SK-N-SH treated with all-trans-retinoic acid at 6 μM for 48 hours (cell line): Measurements from ENCODE around the gene MAFB.

Experiments used
- CREB5 ChIP-seq: fragments of 250-450 bp; sonication (Bioruptor Pico); IDR thresholded peaks from 2 replicates; pipeline ENCODE4 v1.5.1; 2020; ENCODE audit warnings: low read depth, mild to moderate bottlenecking, moderate library complexity
- ESRRG ChIP-seq: fragments of 250-450 bp; sonication (Bioruptor Pico); IDR thresholded peaks from 2 replicates; pipeline ENCODE4 v1.6.1; 2021; ENCODE audit warnings: mild to moderate bottlenecking
- ISL1 ChIP-seq: fragments of 250-450 bp; sonication (Bioruptor Pico); IDR thresholded peaks from 2 replicates; pipeline ENCODE4 v2.1.2; 2022; ENCODE audit warnings: mild to moderate bottlenecking, moderate library complexity
- PPARA ChIP-seq: fragments of 250-450 bp; sonication (Bioruptor Pico); IDR thresholded peaks from 2 replicates; pipeline ENCODE4 v1.5.0; 2020; ENCODE audit warnings: mild to moderate bottlenecking, borderline replicate concordance
- RARB ChIP-seq: fragments of 250-450 bp; sonication (Bioruptor Pico); IDR thresholded peaks from 2 replicates; pipeline ENCODE4 v1.8.0; 2021; ENCODE audit warnings: mild to moderate bottlenecking, moderate library complexity
- TCF4 ChIP-seq: fragments of 250-450 bp; sonication (Bioruptor Pico); IDR thresholded peaks from 2 replicates; pipeline ENCODE4 v1.8.0; 2021; ENCODE audit warnings: mild to moderate bottlenecking, moderate library complexity, borderline replicate concordance
- TOX ChIP-seq: fragments of 250-450 bp; sonication (Bioruptor Pico); IDR thresholded peaks from 2 replicates; pipeline ENCODE4 v1.8.0; 2021; ENCODE audit warnings: mild to moderate bottlenecking, moderate library complexity, borderline replicate concordance
- ZC3H10 ChIP-seq: fragments of 250-450 bp; sonication (Bioruptor Pico); IDR thresholded peaks from 2 replicates; pipeline ENCODE4 v1.5.1; 2021; ENCODE audit warnings: mild to moderate bottlenecking, moderate library complexity
- TF ChIP-seq, protein P1 (sequence below): fragments of 250-450 bp; sonication (Bioruptor Pico); IDR thresholded peaks from 2 replicates; pipeline ENCODE4 v1.8.0; 2020; ENCODE audit warnings: mild to moderate bottlenecking, moderate library complexity, borderline replicate concordance
- TF ChIP-seq, protein P2 (sequence below): fragments of 250-450 bp; sonication (Bioruptor Pico); IDR thresholded peaks from 2 replicates; pipeline ENCODE4 v1.5.0; 2020; ENCODE audit warnings: mild to moderate bottlenecking, moderate library complexity

DNA sequence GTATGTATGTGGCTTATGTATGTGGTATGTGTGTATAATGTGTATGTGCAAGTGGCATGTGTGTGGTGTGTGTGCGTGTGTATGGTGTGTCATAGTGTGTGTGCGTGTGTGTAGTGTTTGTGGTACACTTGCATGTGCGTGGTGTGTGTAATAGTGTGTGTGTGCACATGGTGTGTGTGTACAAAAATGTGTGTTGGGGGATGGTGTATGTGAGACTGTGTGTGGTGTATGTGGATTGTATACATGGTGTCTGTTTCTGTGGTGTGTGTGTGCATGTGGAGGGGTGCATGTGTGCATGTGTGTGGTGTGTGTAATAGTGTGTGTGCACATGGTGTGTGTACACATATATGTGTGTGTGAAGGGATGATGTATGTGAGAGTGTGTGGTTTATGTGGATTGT, 21.5 kb downstream of the MAFB start:
- TF ChIP-seq, protein P1, sequence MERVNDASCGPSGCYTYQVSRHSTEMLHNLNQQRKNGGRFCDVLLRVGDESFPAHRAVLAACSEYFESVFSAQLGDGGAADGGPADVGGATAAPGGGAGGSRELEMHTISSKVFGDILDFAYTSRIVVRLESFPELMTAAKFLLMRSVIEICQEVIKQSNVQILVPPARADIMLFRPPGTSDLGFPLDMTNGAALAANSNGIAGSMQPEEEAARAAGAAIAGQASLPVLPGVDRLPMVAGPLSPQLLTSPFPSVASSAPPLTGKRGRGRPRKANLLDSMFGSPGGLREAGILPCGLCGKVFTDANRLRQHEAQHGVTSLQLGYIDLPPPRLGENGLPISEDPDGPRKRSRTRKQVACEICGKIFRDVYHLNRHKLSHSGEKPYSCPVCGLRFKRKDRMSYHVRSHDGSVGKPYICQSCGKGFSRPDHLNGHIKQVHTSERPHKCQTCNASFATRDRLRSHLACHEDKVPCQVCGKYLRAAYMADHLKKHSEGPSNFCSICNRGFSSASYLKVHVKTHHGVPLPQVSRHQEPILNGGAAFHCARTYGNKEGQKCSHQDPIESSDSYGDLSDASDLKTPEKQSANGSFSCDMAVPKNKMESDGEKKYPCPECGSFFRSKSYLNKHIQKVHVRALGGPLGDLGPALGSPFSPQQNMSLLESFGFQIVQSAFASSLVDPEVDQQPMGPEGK: no peak
- TF ChIP-seq TOX (CRISPR knock-in tag): no peak
- no peak for TF ChIP-seq ZC3H10 (CRISPR knock-in tag)
- no peak for TF ChIP-seq CREB5 (CRISPR knock-in tag)
- TF ChIP-seq TCF4 (CRISPR knock-in tag): no peak
- TF ChIP-seq, protein P2, sequence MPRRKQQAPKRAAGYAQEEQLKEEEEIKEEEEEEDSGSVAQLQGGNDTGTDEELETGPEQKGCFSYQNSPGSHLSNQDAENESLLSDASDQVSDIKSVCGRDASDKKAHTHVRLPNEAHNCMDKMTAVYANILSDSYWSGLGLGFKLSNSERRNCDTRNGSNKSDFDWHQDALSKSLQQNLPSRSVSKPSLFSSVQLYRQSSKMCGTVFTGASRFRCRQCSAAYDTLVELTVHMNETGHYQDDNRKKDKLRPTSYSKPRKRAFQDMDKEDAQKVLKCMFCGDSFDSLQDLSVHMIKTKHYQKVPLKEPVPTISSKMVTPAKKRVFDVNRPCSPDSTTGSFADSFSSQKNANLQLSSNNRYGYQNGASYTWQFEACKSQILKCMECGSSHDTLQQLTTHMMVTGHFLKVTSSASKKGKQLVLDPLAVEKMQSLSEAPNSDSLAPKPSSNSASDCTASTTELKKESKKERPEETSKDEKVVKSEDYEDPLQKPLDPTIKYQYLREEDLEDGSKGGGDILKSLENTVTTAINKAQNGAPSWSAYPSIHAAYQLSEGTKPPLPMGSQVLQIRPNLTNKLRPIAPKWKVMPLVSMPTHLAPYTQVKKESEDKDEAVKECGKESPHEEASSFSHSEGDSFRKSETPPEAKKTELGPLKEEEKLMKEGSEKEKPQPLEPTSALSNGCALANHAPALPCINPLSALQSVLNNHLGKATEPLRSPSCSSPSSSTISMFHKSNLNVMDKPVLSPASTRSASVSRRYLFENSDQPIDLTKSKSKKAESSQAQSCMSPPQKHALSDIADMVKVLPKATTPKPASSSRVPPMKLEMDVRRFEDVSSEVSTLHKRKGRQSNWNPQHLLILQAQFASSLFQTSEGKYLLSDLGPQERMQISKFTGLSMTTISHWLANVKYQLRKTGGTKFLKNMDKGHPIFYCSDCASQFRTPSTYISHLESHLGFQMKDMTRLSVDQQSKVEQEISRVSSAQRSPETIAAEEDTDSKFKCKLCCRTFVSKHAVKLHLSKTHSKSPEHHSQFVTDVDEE (CRISPR knock-in tag): no peak
- TF ChIP-seq ESRRG (CRISPR knock-in tag): no peak
- TF ChIP-seq RARB (CRISPR knock-in tag): no peak
- TF ChIP-seq PPARA: no peak
- TF ChIP-seq ISL1 (CRISPR knock-in tag): no peak
